Tibial nerve (tissue), 3 donors: ENCODE measurements around the gene ADCY3.

Experiments
- CTCF ChIP-seq, 5 experiments: fragments of 200-600 bp in 3 of 5; fragments of 450-650 bp in 2 of 5; sonication (generic) in 3 of 5; IDR thresholded peaks; one replicate each; pipeline ENCODE4 v1.5.1; 2016 to 2019; ENCODE audit warnings: antibody characterized with exemption in 5 of 5, mild to moderate bottlenecking in 3 of 5, moderate library complexity in 2 of 5
- POLR2A ChIP-seq, 2 donors: fragments of 450-650 bp; IDR thresholded peaks; one replicate each; pipeline ENCODE4 v1.6.1; 2017; ENCODE audit warnings: antibody characterized with exemption in 2 of 2, mild to moderate bottlenecking in 2 of 2, moderate library complexity in 2 of 2

- TF ChIP-seq CTCF (IDR thresholded peaks at IDR 0.05) (no peak), POLR2A (IDR thresholded peaks at IDR 0.05) (no peak)
Observed at GRCh38 chr2:24915796-24916195, 4.2 kb downstream of the ADCY3 start.
